Panc1 (cell line): Measurements from ENCODE around the gene FILIP1.

ENCODE experiments used
- POLR2AphosphoS5 ChIP-seq: IDR thresholded peaks from 2 replicates; pipeline ENCODE4 v1.6.1; 2012; ENCODE audit warnings: mild to moderate bottlenecking, low read depth, low read length, moderate library complexity
- SIN3A ChIP-seq: IDR thresholded peaks from 2 replicates; pipeline ENCODE4 v1.6.1; 2012; ENCODE audit warnings: low read depth, mild to moderate bottlenecking, low read length, moderate library complexity, borderline replicate concordance; ENCODE audit not compliant: insufficient read depth
- TCF7L2 ChIP-seq: IDR thresholded peaks from 2 replicates; pipeline ENCODE4 v1.6.1; 2011; ENCODE audit warnings: mild to moderate bottlenecking, low read depth, low read length, inconsistent platforms
- TF ChIP-seq, protein P1 (sequence below): fragments of 450-650 bp; IDR thresholded peaks from 2 replicates; pipeline ENCODE4 v1.5.1; 2017; ENCODE audit warnings: mild to moderate bottlenecking
- TF ChIP-seq, protein P2 (sequence below), 2 experiments: IDR thresholded peaks; 2 replicates each; pipeline ENCODE4 v1.6.1; 2011 to 2012; ENCODE audit warnings: low read depth in 2 of 2, control low read depth in 1 of 2, low read length in 1 of 2, mild to moderate bottlenecking in 1 of 2, moderate library complexity in 1 of 2; ENCODE audit not compliant: insufficient read depth in 1 of 2

DNA sequence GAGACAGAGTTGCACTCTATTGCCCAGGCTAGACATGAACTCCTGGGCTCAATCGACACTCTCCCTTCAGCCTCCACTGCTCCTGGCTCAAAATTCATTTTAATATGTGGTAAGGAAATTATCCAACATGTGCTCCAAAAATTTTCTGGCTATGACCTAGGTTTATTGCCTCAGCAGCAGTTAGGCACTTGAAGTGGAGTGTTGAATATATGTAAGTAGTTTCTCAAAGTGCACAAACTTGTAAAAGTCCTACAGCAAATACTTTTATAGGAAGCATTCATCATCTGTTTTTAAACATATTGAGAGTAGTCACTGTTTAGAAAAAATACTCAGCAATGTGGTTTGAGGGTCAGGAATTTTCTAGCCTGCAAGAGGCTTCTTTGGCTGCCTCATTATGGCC is 13.2 kb downstream of the FILIP1 start:
- TF ChIP-seq POLR2AphosphoS5 (no peak), SIN3A (no peak), TCF7L2 (no peak)
- TF ChIP-seq, protein P1, sequence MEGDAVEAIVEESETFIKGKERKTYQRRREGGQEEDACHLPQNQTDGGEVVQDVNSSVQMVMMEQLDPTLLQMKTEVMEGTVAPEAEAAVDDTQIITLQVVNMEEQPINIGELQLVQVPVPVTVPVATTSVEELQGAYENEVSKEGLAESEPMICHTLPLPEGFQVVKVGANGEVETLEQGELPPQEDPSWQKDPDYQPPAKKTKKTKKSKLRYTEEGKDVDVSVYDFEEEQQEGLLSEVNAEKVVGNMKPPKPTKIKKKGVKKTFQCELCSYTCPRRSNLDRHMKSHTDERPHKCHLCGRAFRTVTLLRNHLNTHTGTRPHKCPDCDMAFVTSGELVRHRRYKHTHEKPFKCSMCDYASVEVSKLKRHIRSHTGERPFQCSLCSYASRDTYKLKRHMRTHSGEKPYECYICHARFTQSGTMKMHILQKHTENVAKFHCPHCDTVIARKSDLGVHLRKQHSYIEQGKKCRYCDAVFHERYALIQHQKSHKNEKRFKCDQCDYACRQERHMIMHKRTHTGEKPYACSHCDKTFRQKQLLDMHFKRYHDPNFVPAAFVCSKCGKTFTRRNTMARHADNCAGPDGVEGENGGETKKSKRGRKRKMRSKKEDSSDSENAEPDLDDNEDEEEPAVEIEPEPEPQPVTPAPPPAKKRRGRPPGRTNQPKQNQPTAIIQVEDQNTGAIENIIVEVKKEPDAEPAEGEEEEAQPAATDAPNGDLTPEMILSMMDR: no peak
- TF ChIP-seq, protein P2, sequence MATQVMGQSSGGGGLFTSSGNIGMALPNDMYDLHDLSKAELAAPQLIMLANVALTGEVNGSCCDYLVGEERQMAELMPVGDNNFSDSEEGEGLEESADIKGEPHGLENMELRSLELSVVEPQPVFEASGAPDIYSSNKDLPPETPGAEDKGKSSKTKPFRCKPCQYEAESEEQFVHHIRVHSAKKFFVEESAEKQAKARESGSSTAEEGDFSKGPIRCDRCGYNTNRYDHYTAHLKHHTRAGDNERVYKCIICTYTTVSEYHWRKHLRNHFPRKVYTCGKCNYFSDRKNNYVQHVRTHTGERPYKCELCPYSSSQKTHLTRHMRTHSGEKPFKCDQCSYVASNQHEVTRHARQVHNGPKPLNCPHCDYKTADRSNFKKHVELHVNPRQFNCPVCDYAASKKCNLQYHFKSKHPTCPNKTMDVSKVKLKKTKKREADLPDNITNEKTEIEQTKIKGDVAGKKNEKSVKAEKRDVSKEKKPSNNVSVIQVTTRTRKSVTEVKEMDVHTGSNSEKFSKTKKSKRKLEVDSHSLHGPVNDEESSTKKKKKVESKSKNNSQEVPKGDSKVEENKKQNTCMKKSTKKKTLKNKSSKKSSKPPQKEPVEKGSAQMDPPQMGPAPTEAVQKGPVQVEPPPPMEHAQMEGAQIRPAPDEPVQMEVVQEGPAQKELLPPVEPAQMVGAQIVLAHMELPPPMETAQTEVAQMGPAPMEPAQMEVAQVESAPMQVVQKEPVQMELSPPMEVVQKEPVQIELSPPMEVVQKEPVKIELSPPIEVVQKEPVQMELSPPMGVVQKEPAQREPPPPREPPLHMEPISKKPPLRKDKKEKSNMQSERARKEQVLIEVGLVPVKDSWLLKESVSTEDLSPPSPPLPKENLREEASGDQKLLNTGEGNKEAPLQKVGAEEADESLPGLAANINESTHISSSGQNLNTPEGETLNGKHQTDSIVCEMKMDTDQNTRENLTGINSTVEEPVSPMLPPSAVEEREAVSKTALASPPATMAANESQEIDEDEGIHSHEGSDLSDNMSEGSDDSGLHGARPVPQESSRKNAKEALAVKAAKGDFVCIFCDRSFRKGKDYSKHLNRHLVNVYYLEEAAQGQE (IDR thresholded peaks at IDR 0.05; ENCODE audit: insufficient read depth in 1 of 2, low read depth in 2 of 2, low read length in 1 of 2): no peak
